K562 (cell line): ENCODE results near the gene PDE11A. TPM values are rescaled to one million over a fixed set of nuclear protein-coding genes. Genes with fewer than 3 reads are reported as not detected.

Source experiments
- BDP1 ChIP-seq: IDR thresholded peaks from 3 replicates; pipeline ENCODE4 v1.6.1; 2011; ENCODE audit not compliant: insufficient read length, insufficient read depth
- CREM ChIP-seq: IDR thresholded peaks from 2 replicates; pipeline ENCODE4 v1.6.1; 2014; ENCODE audit warnings: antibody characterized with exemption, low read depth
- DMBX1 ChIP-seq: fragments of 250-450 bp; sonication (Bioruptor Pico); IDR thresholded peaks from 2 replicates; pipeline ENCODE4 v1.8.0; 2022; ENCODE audit warnings: inconsistent platforms, mild to moderate bottlenecking, moderate library complexity, borderline replicate concordance
- ERF ChIP-seq: fragments of 450-650 bp; formaldehyde crosslinking; IDR thresholded peaks from 2 replicates; pipeline ENCODE4 v1.4.0; 2020; ENCODE audit warnings: mild to moderate bottlenecking, mixed read lengths
- EWSR1 ChIP-seq: fragments of 450-650 bp; IDR thresholded peaks from 2 replicates; pipeline ENCODE4 v1.6.1; 2018; ENCODE audit warnings: borderline replicate concordance, mild to moderate bottlenecking, low read depth, moderate library complexity; ENCODE audit not compliant: partially characterized antibody
- KDM4B ChIP-seq, 2 experiments: fragments of 450-650 bp in 1 of 2; sonication (generic) in 1 of 2; IDR thresholded peaks; 2 replicates each; pipeline ENCODE4 v1.6.1; 2016 to 2017; ENCODE audit warnings: borderline replicate concordance in 2 of 2, antibody characterized with exemption in 1 of 2, low read depth in 1 of 2, mild to moderate bottlenecking in 1 of 2
- NUFIP1 ChIP-seq: fragments of 450-650 bp; IDR thresholded peaks from 2 replicates; pipeline ENCODE4 v1.6.1; 2018; ENCODE audit not compliant: partially characterized antibody
- PHB ChIP-seq: fragments of 250-450 bp; sonication (Bioruptor Pico); IDR thresholded peaks from 2 replicates; pipeline ENCODE4 v1.5.0; 2021
- SIN3B ChIP-seq: fragments of 450-650 bp; IDR thresholded peaks from 2 replicates; pipeline ENCODE4 v1.6.1; 2017; ENCODE audit warnings: low read depth, mild to moderate bottlenecking, moderate library complexity
- SMARCE1 ChIP-seq: fragments of 450-650 bp; IDR thresholded peaks from 2 replicates; pipeline ENCODE4 v1.7.1; 2016; ENCODE audit warnings: mild to moderate bottlenecking
- TCF3 ChIP-seq: sonication (generic); formaldehyde crosslinking; IDR thresholded peaks from 2 replicates; pipeline ENCODE4 v1.4.0; 2020; ENCODE audit warnings: mild to moderate bottlenecking, missing genetic modification reagents
- TEAD2 ChIP-seq: fragments of 450-650 bp; IDR thresholded peaks from 2 replicates; pipeline ENCODE4 v1.6.1; 2016; ENCODE audit warnings: missing genetic modification characterization, control low read depth, missing compliant biosample characterization
- YBX1 ChIP-seq: fragments of 450-650 bp; IDR thresholded peaks from 2 replicates; pipeline ENCODE4 v1.7.1; 2016; ENCODE audit warnings: mild to moderate bottlenecking
- ZBED1 ChIP-seq: IDR thresholded peaks from 2 replicates; pipeline ENCODE4 v1.6.1; 2014
- ZFP30 ChIP-seq: fragments of 250-450 bp; sonication (Bioruptor Pico); IDR thresholded peaks from 2 replicates; pipeline ENCODE4 v1.8.0; 2022; ENCODE audit warnings: moderate library complexity, mild to moderate bottlenecking, inconsistent platforms, borderline replicate concordance
- ZNF408 ChIP-seq: fragments of 250-450 bp; sonication (Bioruptor Pico); IDR thresholded peaks from 2 replicates; pipeline ENCODE4 v1.4.0; 2020; ENCODE audit warnings: low read depth, mild to moderate bottlenecking, moderate library complexity
- polyA plus RNA-seq, 8 experiments: library from polyadenylated mRNA; depleted of rRNA in 4 of 8; stranded (reverse) in 5 of 8; unstranded in 3 of 8; fragments of >200 nt; fragmentation: Nextera tagmentation in 2 of 8; fragmentation: Illumina TruSeq in 1 of 8; extraction: Ambion mirVana in 2 of 8; extraction: Trizol in 1 of 8; gene quantifications; 2 replicates each; pipeline versions ENCODE4 v1.2.1 to v1.2.3, GENCODE V29; 2011 to 2014; ENCODE audit warnings: inconsistent platforms in 1 of 8, missing spikeins in 1 of 8
- total RNA-seq, 7 experiments: library from RNA; depleted of rRNA in 6 of 7; stranded (reverse); fragments of >200 nt in 6 of 7; fragmentation: Illumina TruSeq in 2 of 7; extraction: Trizol in 2 of 7; gene quantifications; 2 replicates each; pipeline versions ENCODE4 v1.2.1 to v1.2.3, GENCODE V29; 2011 to 2021; ENCODE audit warnings: low replicate concordance in 1 of 7
- TF ChIP-seq, protein P1 (sequence below): fragments of 150-350 bp; IDR thresholded peaks from 2 replicates; pipeline ENCODE4 v1.6.1; 2014; ENCODE audit warnings: low read depth, mild to moderate bottlenecking, low read length, borderline replicate concordance
- TF ChIP-seq, protein P2 (sequence below): fragments of 250-450 bp; sonication (Bioruptor Pico); IDR thresholded peaks from 2 replicates; pipeline ENCODE4 v1.8.0; 2021; ENCODE audit warnings: moderate library complexity, mild to moderate bottlenecking, inconsistent platforms
- TF ChIP-seq, protein P3 (sequence below): fragments of 450-650 bp; IDR thresholded peaks from 2 replicates; pipeline ENCODE4 v1.6.1; 2017; ENCODE audit warnings: antibody characterized with exemption, mild to moderate bottlenecking
- TF ChIP-seq, protein P4 (sequence below): sonication (generic); formaldehyde crosslinking; IDR thresholded peaks from 2 replicates; pipeline ENCODE4 v1.8.0; 2022; ENCODE audit warnings: mild to moderate bottlenecking, missing genetic modification reagents

The PDE11A gene
- total and polyA plus RNA-seq, 9 of the 15 experiments (the other 6 are each of a cell fraction or from before 2014, with no cell fraction given): 3.2 to 22.1 (median 5.7) TPM

DNA sequence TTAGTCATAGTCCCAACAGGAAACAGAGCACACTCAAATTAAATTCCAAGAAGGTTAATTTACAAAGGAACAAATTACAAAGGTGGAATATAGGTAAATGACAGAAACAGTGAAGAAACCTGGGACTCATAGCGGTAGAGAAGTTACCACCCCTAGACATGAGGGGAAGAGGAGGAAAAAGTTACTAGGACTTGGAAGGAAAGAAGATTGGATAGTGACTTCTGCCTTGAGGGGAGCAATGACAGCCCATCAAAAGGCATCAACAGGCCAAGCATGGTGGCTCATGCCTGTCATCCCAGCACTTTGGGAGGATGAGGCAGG lies 2.4 kb upstream of the PDE11A start (continued):
- TF ChIP-seq, protein P1, sequence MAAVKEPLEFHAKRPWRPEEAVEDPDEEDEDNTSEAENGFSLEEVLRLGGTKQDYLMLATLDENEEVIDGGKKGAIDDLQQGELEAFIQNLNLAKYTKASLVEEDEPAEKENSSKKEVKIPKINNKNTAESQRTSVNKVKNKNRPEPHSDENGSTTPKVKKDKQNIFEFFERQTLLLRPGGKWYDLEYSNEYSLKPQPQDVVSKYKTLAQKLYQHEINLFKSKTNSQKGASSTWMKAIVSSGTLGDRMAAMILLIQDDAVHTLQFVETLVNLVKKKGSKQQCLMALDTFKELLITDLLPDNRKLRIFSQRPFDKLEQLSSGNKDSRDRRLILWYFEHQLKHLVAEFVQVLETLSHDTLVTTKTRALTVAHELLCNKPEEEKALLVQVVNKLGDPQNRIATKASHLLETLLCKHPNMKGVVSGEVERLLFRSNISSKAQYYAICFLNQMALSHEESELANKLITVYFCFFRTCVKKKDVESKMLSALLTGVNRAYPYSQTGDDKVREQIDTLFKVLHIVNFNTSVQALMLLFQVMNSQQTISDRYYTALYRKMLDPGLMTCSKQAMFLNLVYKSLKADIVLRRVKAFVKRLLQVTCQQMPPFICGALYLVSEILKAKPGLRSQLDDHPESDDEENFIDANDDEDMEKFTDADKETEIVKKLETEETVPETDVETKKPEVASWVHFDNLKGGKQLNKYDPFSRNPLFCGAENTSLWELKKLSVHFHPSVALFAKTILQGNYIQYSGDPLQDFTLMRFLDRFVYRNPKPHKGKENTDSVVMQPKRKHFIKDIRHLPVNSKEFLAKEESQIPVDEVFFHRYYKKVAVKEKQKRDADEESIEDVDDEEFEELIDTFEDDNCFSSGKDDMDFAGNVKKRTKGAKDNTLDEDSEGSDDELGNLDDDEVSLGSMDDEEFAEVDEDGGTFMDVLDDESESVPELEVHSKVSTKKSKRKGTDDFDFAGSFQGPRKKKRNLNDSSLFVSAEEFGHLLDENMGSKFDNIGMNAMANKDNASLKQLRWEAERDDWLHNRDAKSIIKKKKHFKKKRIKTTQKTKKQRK: no peak
- TF ChIP-seq PHB (CRISPR knock-in tag): no peak
- TF ChIP-seq SMARCE1: peak; percentile 96; the same call in 1 of the 2 replicates
- TF ChIP-seq ZFP30 (CRISPR knock-in tag): no peak
- TF ChIP-seq EWSR1: no peak
- TF ChIP-seq, protein P2, sequence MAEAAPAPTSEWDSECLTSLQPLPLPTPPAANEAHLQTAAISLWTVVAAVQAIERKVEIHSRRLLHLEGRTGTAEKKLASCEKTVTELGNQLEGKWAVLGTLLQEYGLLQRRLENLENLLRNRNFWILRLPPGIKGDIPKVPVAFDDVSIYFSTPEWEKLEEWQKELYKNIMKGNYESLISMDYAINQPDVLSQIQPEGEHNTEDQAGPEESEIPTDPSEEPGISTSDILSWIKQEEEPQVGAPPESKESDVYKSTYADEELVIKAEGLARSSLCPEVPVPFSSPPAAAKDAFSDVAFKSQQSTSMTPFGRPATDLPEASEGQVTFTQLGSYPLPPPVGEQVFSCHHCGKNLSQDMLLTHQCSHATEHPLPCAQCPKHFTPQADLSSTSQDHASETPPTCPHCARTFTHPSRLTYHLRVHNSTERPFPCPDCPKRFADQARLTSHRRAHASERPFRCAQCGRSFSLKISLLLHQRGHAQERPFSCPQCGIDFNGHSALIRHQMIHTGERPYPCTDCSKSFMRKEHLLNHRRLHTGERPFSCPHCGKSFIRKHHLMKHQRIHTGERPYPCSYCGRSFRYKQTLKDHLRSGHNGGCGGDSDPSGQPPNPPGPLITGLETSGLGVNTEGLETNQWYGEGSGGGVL (CRISPR knock-in tag): no peak
- TF ChIP-seq, protein P3, sequence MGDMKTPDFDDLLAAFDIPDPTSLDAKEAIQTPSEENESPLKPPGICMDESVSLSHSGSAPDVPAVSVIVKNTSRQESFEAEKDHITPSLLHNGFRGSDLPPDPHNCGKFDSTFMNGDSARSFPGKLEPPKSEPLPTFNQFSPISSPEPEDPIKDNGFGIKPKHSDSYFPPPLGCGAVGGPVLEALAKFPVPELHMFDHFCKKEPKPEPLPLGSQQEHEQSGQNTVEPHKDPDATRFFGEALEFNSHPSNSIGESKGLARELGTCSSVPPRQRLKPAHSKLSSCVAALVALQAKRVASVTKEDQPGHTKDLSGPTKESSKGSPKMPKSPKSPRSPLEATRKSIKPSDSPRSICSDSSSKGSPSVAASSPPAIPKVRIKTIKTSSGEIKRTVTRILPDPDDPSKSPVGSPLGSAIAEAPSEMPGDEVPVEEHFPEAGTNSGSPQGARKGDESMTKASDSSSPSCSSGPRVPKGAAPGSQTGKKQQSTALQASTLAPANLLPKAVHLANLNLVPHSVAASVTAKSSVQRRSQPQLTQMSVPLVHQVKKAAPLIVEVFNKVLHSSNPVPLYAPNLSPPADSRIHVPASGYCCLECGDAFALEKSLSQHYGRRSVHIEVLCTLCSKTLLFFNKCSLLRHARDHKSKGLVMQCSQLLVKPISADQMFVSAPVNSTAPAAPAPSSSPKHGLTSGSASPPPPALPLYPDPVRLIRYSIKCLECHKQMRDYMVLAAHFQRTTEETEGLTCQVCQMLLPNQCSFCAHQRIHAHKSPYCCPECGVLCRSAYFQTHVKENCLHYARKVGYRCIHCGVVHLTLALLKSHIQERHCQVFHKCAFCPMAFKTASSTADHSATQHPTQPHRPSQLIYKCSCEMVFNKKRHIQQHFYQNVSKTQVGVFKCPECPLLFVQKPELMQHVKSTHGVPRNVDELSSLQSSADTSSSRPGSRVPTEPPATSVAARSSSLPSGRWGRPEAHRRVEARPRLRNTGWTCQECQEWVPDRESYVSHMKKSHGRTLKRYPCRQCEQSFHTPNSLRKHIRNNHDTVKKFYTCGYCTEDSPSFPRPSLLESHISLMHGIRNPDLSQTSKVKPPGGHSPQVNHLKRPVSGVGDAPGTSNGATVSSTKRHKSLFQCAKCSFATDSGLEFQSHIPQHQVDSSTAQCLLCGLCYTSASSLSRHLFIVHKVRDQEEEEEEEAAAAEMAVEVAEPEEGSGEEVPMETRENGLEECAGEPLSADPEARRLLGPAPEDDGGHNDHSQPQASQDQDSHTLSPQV: no peak
- TF ChIP-seq NUFIP1: no peak
- no peak for TF ChIP-seq TCF3 (CRISPR knock-in tag)
- TF ChIP-seq ZNF408 (CRISPR knock-in tag): no peak
- TF ChIP-seq ERF (CRISPR knock-in tag): no peak
- TF ChIP-seq, protein P4, sequence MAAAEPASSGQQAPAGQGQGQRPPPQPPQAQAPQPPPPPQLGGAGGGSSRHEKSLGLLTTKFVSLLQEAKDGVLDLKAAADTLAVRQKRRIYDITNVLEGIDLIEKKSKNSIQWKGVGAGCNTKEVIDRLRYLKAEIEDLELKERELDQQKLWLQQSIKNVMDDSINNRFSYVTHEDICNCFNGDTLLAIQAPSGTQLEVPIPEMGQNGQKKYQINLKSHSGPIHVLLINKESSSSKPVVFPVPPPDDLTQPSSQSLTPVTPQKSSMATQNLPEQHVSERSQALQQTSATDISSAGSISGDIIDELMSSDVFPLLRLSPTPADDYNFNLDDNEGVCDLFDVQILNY (CRISPR knock-in tag): no peak
- TF ChIP-seq BDP1: no peak
- TF ChIP-seq ZBED1: no peak
- no peak for TF ChIP-seq YBX1
- peak; percentile 35; the same call in 1 of the 2 replicates for TF ChIP-seq TEAD2
- TF ChIP-seq CREM: no peak
- no peak for TF ChIP-seq KDM4B (IDR thresholded peaks at IDR 0.05; ENCODE audit: borderline replicate concordance in 2 of 2, low read depth in 1 of 2)
- TF ChIP-seq SIN3B: no peak
- TF ChIP-seq DMBX1: no peak
